HepG2 (cell line): ENCODE measurements around the gene HORMAD2.

Experiments used
- DZIP1 ChIP-seq: sonication (generic); formaldehyde crosslinking; IDR thresholded peaks from 2 replicates; pipeline ENCODE4 v1.5.0; 2020; ENCODE audit warnings: mild to moderate bottlenecking, missing genetic modification reagents
- EZH2 ChIP-seq: conservative IDR thresholded peaks from 2 replicates; pipeline ENCODE4 v1.6.1; 2012; ENCODE audit warnings: mild to moderate bottlenecking, low read depth, low read length, moderate library complexity
- USF2 ChIP-seq, 2 experiments: sonication (generic) in 1 of 2; formaldehyde crosslinking in 1 of 2; IDR thresholded peaks; 2 replicates each; pipeline versions ENCODE4 v1.5.1 to v1.6.1; 2011 to 2020; ENCODE audit warnings: borderline replicate concordance in 1 of 2, low read depth in 1 of 2, low read length in 1 of 2, mild to moderate bottlenecking in 1 of 2, missing genetic modification reagents in 1 of 2, moderate library complexity in 1 of 2

- no peak for TF ChIP-seq EZH2
- TF ChIP-seq USF2 (IDR thresholded peaks at IDR 0.05; ENCODE audit: low read depth, low read length) = no peak
- TF ChIP-seq USF2 (CRISPR knock-in tag; IDR thresholded peaks at IDR 0.05; ENCODE audit: borderline replicate concordance) = no peak
- no peak for TF ChIP-seq DZIP1
Measured at GRCh38 chr22:30114361-30114760, 34.1 kb downstream of the HORMAD2 start.
